Fibroblast of upper back skin (primary cell): ENCODE data around the gene GPRC5C.

Experiments
- DNase-seq: peaks from one replicate; pipeline ENCODE4 v3.0.0-alpha.2; 2013

Gene GPRC5C

GRCh38 chr17:74407384-74407783 is 24.5 kb upstream of the GPRC5C start:
- no peak for DNase-seq

GRCh38 chr17:74408262-74408661 is 23.6 kb upstream of the GPRC5C start:
- peak; percentile 27 for DNase-seq

GRCh38 chr17:74408815-74409214 is 23.1 kb upstream of the GPRC5C start:
- DNase-seq: no peak

GRCh38 chr17:74410001-74410443 is 21.9 kb upstream of the GPRC5C start:
- no peak for DNase-seq

- no peak for DNase-seq
These were observed 19.3 kb upstream of the GPRC5C start for GRCh38 chr17:74412581-74412980.

GRCh38 chr17:74413491-74413890 is 18.4 kb upstream of the GPRC5C start:
- no peak for DNase-seq

GRCh38 chr17:74414510-74414909 is 17.4 kb upstream of the GPRC5C start:
- no peak for DNase-seq

- DNase-seq: no peak
These were observed 16.1 kb upstream of the GPRC5C start for GRCh38 chr17:74415608-74416396.

GRCh38 chr17:74417178-74418045 is 14.5 kb upstream of the GPRC5C start:
- DNase-seq: peak; percentile 26

- no peak for DNase-seq
These were observed 11.9 kb upstream of the GPRC5C start for GRCh38 chr17:74419928-74420411.

GRCh38 chr17:74424117-74424516 is 7.8 kb upstream of the GPRC5C start:
- no peak for DNase-seq

GRCh38 chr17:74424657-74425056 is 7.2 kb upstream of the GPRC5C start:
- no peak for DNase-seq

- DNase-seq: no peak
These were observed 5.3 kb upstream of the GPRC5C start for GRCh38 chr17:74426551-74427047.

- no peak for DNase-seq
These were observed 4.7 kb upstream of the GPRC5C start for GRCh38 chr17:74427048-74427762.

- DNase-seq: no peak
These were observed 4.1 kb upstream of the GPRC5C start for GRCh38 chr17:74427763-74428153.

- DNase-seq: no peak
These were observed 2.1 kb upstream of the GPRC5C start for GRCh38 chr17:74429604-74430384.

- DNase-seq: no peak
These were observed 1.5 kb upstream of the GPRC5C start for GRCh38 chr17:74430385-74430705.

- peak; percentile 76 for DNase-seq
These were observed 951 bp upstream of the GPRC5C start for GRCh38 chr17:74430706-74431567.

- no peak for DNase-seq
These were observed 469 bp downstream of the GPRC5C start for GRCh38 chr17:74432424-74432690.

- DNase-seq: no peak
These were observed 991 bp downstream of the GPRC5C start for GRCh38 chr17:74432766-74433391.
